ENCODE data around the gene TRAF7. TPM values are rescaled to one million over a fixed set of nuclear protein-coding genes. Genes with fewer than 3 reads are reported as not detected.

Gene TRAF7
- total RNA-seq, 1 experiment from 2014 or later, result 44.9 TPM

GRCh38 chr16:2179107-2179501 lies 23.5 kb downstream of the TRAF7 start:
- Histone ChIP-seq H3K9me3 (ENCODE audit: low read length) (no peaks in the 10 kb centered on the region), H3F3A (ENCODE audit: low read length, unreplicated experiment) (no peaks in the 10 kb centered on the region), H3K4me1 (ENCODE audit: insufficient read depth, low read length) (no peaks in the 10 kb centered on the region), H3K4me3 (ENCODE audit: low read length) (no peak overlapping the region), H3K9me2 (replicated peaks; ENCODE audit: low read length) (no peaks in the 10 kb centered on the region), H3K4me2 (ENCODE audit: low read length) (no peak overlapping the region), H3K27ac (ENCODE audit: low read length) (no peak overlapping the region), H3K27me3 (ENCODE audit: low read length) (no peaks in the 10 kb centered on the region), H3K9ac (ENCODE audit: low read length) (no peak overlapping the region), H2AFZ (ENCODE audit: low read length) (no peak overlapping the region), H3K79me2 (ENCODE audit: low read length) (no peaks in the 10 kb centered on the region), H4K20me1 (ENCODE audit: low read length) (no peaks in the 10 kb centered on the region), H3K36me3 (ENCODE audit: low read depth, low read length) (no peaks in the 10 kb centered on the region)
- no peak for DNase-seq
- no peak for ATAC-seq
- TF ChIP-seq CTCF (conservative IDR thresholded peaks at IDR 0.05; ENCODE audit: low read depth, low read length), result no peak
- no peak for TF ChIP-seq EZH2 (IDR thresholded peaks at IDR 0.05; ENCODE audit: low read length, unreplicated experiment)
- no peak for TF ChIP-seq EZH2phosphoT487 (IDR thresholded peaks at IDR 0.05; ENCODE audit: borderline replicate concordance, low read length)
- no TSS peak for BruUV-seq (replicated peaks)
- ChIA-PET POLR2A (ENCODE audit: unreplicated experiment) (no interaction called here), CTCF (no interaction called here)
- intact Hi-C loops (cut with micrococcal nuclease), result no loop called here

GRCh38 chr16:2179576-2179975 lies 24.0 kb downstream of the TRAF7 start:
- Histone ChIP-seq H3K9ac (ENCODE audit: low read length) (no peak overlapping the region), H3K4me2 (ENCODE audit: low read length) (no peak overlapping the region), H3K9me3 (ENCODE audit: low read length) (no peaks in the 10 kb centered on the region), H3K79me2 (ENCODE audit: low read length) (no peaks in the 10 kb centered on the region), H3K4me3 (ENCODE audit: low read length) (no peak overlapping the region), H3K4me1 (ENCODE audit: insufficient read depth, low read length) (no peaks in the 10 kb centered on the region), H3K9me2 (replicated peaks; ENCODE audit: low read length) (no peaks in the 10 kb centered on the region), H3K27me3 (ENCODE audit: low read length) (no peaks in the 10 kb centered on the region), H3F3A (ENCODE audit: low read length, unreplicated experiment) (no peaks in the 10 kb centered on the region), H4K20me1 (ENCODE audit: low read length) (no peaks in the 10 kb centered on the region), H3K36me3 (ENCODE audit: low read depth, low read length) (no peaks in the 10 kb centered on the region), H3K27ac (ENCODE audit: low read length) (no peak overlapping the region), H2AFZ (ENCODE audit: low read length) (no peak overlapping the region)
- no peak for ATAC-seq
- no TSS peak for BruUV-seq (replicated peaks)
- intact Hi-C loops (cut with micrococcal nuclease), result no loop called here
- no peak for DNase-seq
- TF ChIP-seq CTCF (conservative IDR thresholded peaks at IDR 0.05; ENCODE audit: low read depth, low read length), result no peak
- TF ChIP-seq EZH2phosphoT487 (IDR thresholded peaks at IDR 0.05; ENCODE audit: borderline replicate concordance, low read length), result no peak
- TF ChIP-seq EZH2 (IDR thresholded peaks at IDR 0.05; ENCODE audit: low read length, unreplicated experiment), result no peak
- ChIA-PET CTCF (no interaction called here), POLR2A (ENCODE audit: unreplicated experiment) (no interaction called here)

DNA sequence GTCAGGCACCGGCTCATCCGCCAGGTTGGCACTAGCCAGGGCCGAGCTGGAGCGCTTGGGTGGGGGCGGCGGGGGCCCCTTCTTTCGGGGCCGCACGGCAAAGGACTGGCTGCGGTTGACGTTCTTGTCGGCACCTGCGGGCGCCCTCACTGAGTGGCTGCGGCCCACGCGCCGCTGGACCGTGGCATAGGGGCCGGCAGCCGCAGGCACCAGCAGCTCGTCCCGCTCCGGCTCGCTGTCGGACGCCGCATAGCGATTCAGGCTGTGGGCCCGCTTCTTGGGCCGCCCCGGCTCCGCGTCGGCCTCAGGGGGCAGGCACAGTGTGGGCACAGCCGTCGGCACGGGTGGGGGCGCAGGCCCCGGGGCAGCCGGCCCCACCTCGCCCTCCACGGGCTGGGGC lies 24.9 kb downstream of the TRAF7 start:
- no peak overlapping the region for H3K4me2 ChIP-seq (ENCODE audit: low read length)
- BruUV-seq (replicated peaks), result no TSS peak

More for the DNA sequence above, 24.9 kb downstream of the TRAF7 start:
- Histone ChIP-seq H2AFZ (ENCODE audit: low read length) (no peak overlapping the region), H3K9me3 (ENCODE audit: low read length) (no peaks in the 10 kb centered on the region), H3K79me2 (ENCODE audit: low read length) (no peaks in the 10 kb centered on the region), H3K9me2 (replicated peaks; ENCODE audit: low read length) (no peaks in the 10 kb centered on the region), H3K36me3 (ENCODE audit: low read depth, low read length) (no peaks in the 10 kb centered on the region), H3K9ac (ENCODE audit: low read length) (no peak overlapping the region), H3K27me3 (ENCODE audit: low read length) (no peaks in the 10 kb centered on the region), H3F3A (ENCODE audit: low read length, unreplicated experiment) (no peaks in the 10 kb centered on the region), H3K4me3 (ENCODE audit: low read length) (no peak overlapping the region), H4K20me1 (ENCODE audit: low read length) (no peaks in the 10 kb centered on the region), H3K4me1 (ENCODE audit: insufficient read depth, low read length) (no peaks in the 10 kb centered on the region), H3K27ac (ENCODE audit: low read length) (no peak overlapping the region)
- ChIA-PET CTCF (no interaction called here), POLR2A (ENCODE audit: unreplicated experiment) (no interaction called here)
- TF ChIP-seq EZH2phosphoT487 (IDR thresholded peaks at IDR 0.05; ENCODE audit: borderline replicate concordance, low read length) (no peak), CTCF (conservative IDR thresholded peaks at IDR 0.05; ENCODE audit: low read depth, low read length) (no peak), EZH2 (IDR thresholded peaks at IDR 0.05; ENCODE audit: low read length, unreplicated experiment) (no peak)
- ATAC-seq (no peak), DNase-seq (no peak)
- intact Hi-C loops (cut with micrococcal nuclease), result no loop called here

All from PC-3 (cell line).